Sigmoid colon (tissue), 3 donors: ENCODE results near the gene TTLL11.

ENCODE experiments used
- POLR2A ChIP-seq, 2 donors: fragments of 450-650 bp; IDR thresholded peaks; one replicate each; pipeline ENCODE4 v1.6.1; 2016; ENCODE audit warnings: antibody characterized with exemption in 2 of 2, mild to moderate bottlenecking in 2 of 2, moderate library complexity in 2 of 2
- TF ChIP-seq, protein P1 (sequence below), 4 experiments: fragments of 450-650 bp in 3 of 4; fragments of 200-600 bp in 1 of 4; IDR thresholded peaks; one replicate each; pipeline ENCODE4 v1.5.1; 2016 to 2019; ENCODE audit warnings: antibody characterized with exemption in 4 of 4, mild to moderate bottlenecking in 3 of 4, moderate library complexity in 2 of 4

DNA sequence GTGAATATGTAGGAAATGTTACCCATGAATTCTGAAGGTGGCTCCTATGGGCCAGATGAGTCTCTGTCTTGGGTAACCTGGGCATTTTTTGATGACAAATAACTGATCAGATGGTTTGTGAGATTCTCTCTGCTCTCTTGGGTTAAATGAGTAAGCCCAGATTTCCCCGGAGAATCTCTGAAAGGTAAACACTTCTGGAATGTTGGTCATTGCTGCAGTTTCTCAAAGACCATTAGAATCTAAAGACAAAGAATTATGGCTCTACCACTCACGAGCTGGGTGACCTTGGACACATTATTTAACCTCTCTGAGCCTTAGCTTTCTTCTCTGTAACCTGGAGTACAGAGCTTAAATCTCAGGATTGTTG lies 250.5 kb downstream of the TTLL11 start:
- TF ChIP-seq, protein P1, sequence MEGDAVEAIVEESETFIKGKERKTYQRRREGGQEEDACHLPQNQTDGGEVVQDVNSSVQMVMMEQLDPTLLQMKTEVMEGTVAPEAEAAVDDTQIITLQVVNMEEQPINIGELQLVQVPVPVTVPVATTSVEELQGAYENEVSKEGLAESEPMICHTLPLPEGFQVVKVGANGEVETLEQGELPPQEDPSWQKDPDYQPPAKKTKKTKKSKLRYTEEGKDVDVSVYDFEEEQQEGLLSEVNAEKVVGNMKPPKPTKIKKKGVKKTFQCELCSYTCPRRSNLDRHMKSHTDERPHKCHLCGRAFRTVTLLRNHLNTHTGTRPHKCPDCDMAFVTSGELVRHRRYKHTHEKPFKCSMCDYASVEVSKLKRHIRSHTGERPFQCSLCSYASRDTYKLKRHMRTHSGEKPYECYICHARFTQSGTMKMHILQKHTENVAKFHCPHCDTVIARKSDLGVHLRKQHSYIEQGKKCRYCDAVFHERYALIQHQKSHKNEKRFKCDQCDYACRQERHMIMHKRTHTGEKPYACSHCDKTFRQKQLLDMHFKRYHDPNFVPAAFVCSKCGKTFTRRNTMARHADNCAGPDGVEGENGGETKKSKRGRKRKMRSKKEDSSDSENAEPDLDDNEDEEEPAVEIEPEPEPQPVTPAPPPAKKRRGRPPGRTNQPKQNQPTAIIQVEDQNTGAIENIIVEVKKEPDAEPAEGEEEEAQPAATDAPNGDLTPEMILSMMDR (IDR thresholded peaks at IDR 0.05) = no peak
- no peak for TF ChIP-seq POLR2A (IDR thresholded peaks at IDR 0.05)
